GM18951 (cell line): Measurements from ENCODE around the gene NKG7.

ENCODE experiments used
- POLR2A ChIP-seq: IDR thresholded peaks from 4 replicates; pipeline ENCODE4 v1.6.1; 2011; ENCODE audit warnings: mild to moderate bottlenecking; ENCODE audit not compliant: insufficient read length, insufficient read depth; ENCODE audit errors: extremely low read depth
- in situ Hi-C: fragments of 300-500 bp; cut with MboI; formaldehyde crosslinking; loops from one replicate; pipeline ENCODE4 v1.12.0; 2022; ENCODE audit warnings: low sequenced_read_pairs, mixed read lengths, inconsistent platforms; ENCODE audit not compliant: unreplicated experiment

Gene NKG7

GRCh38 chr19:51327066-51328001, 45.1 kb downstream of the NKG7 start:
- in situ Hi-C loops = no loop called here

GRCh38 chr19:51326216-51327065, 46.0 kb downstream of the NKG7 start:
- TF ChIP-seq POLR2A = no peak
- in situ Hi-C loops = no loop called here

More at GRCh38 chr19:51327066-51328001, 45.1 kb downstream of the NKG7 start:
- TF ChIP-seq POLR2A = no peak

- TF ChIP-seq POLR2A = no peak
- in situ Hi-C loops = no loop called here
Observed at GRCh38 chr19:51325161-51325976, 47.1 kb downstream of the NKG7 start.

- in situ Hi-C loops = no loop called here
- TF ChIP-seq POLR2A = no peak
Observed at GRCh38 chr19:51324167-51324481, 48.3 kb downstream of the NKG7 start.

DNA sequence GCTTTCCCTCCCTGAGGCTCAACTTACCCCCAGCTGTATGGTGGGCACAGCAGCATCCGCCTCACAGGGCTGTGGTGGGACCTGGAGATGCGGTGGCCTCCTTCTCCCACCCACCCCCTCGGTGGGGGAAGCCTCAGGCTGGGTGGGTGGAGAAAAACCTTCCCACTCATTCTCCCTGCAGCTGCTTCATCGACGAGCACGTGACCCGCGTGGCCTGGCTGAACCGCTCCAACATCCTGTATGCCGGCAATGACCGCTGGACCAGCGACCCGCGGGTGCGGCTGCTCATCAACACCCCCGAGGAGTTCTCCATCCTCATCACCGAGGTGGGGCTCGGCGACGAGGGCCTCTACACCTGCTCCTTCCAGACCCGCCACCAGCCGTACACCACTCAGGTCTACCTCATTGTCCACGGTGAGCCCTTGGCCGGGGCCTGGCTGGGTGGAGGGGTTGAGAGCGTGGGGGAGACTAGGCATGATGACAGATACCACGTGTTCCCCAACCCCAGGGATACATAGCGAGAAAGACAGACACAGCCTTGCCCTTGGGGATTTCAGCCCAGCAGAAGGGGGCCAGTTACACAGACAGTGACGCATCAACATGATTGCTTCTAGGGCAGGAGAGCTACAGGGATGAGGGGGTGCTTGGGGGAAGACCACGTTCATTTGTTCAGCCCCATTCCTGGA, 48.8 kb downstream of the NKG7 start:
- TF ChIP-seq POLR2A = no peak
- in situ Hi-C loops = no loop called here

- in situ Hi-C loops = no loop called here
- no peak for TF ChIP-seq POLR2A
Observed at GRCh38 chr19:51321799-51322198, 50.7 kb downstream of the NKG7 start.
